Glomerular endothelial cell (primary cell): ENCODE results near the gene LZTFL1. TPM values are rescaled to one million over a fixed set of nuclear protein-coding genes. Genes with fewer than 3 reads are reported as not detected.

Experiments
- total RNA-seq: library from RNA; depleted of rRNA; stranded (reverse); fragments of >200 nt; gene quantifications from 2 replicates; pipeline ENCODE4 v1.2.3, GENCODE V29; 2015

The LZTFL1 gene
- total RNA-seq, 1 donor from 2014 or later: 16.4 TPM

Other genes starting within 250 kb of the LZTFL1 start
- gene LIMD1, start 247.4 kb downstream of the LZTFL1 start, total RNA-seq: 28.5 and 28.6 TPM in 2 replicates
- 18.1 and 27.8 TPM in 2 replicates for gene SACM1L, start 152.7 kb downstream of the LZTFL1 start, total RNA-seq
- gene SLC6A20, start 45.6 kb downstream of the LZTFL1 start, total RNA-seq: not detected in 2 replicates
- not detected in 2 replicates for gene CCR9, start 44.4 kb upstream of the LZTFL1 start, total RNA-seq
- not detected in 2 replicates for gene CXCR6, start 101.3 kb upstream of the LZTFL1 start, total RNA-seq
- gene FYCO1, start 153.7 kb upstream of the LZTFL1 start, total RNA-seq: 29.3 and 32.0 TPM in 2 replicates
- gene XCR1, start 185.4 kb upstream of the LZTFL1 start, total RNA-seq: not detected in 2 replicates